Transverse colon (tissue), 4 donors: ENCODE measurements around the gene RER1. TPM values are rescaled to one million over a fixed set of nuclear protein-coding genes. Genes with fewer than 3 reads are reported as not detected.

ENCODE experiments used
- DNase-seq: peaks from one replicate; pipeline ENCODE4 v3.0.0-alpha.2; 2019
- H3K27ac ChIP-seq, 4 donors: fragments of 200-600 bp; sonication (generic); 2 replicates each; pipeline ENCODE4 v1.5.1; 2016 to 2018; ENCODE audit warnings: inconsistent platforms in 4 of 4
- H3K27me3 ChIP-seq: fragments of 200-600 bp; sonication (generic); 2 replicates; pipeline ENCODE4 v1.5.1; 2017; ENCODE audit warnings: inconsistent platforms
- H3K36me3 ChIP-seq, 4 donors: fragments of 200-600 bp; sonication (generic); 2 replicates each; pipeline ENCODE4 v1.5.1; 2017 to 2019; ENCODE audit warnings: inconsistent platforms in 4 of 4
- H3K4me1 ChIP-seq, 4 donors: fragments of 200-600 bp; sonication (generic); 2 replicates each; pipeline ENCODE4 v1.5.1; 2017 to 2020; ENCODE audit warnings: inconsistent platforms in 4 of 4
- H3K4me3 ChIP-seq, 4 donors: fragments of 200-600 bp; sonication (generic); 1 replicate in 1 of 4; 2 replicates in 3 of 4; pipeline versions ENCODE4 v1.5.1 to v1.6.1; 2017 to 2019; ENCODE audit warnings: inconsistent platforms in 4 of 4
- H3K9me3 ChIP-seq, 2 donors: fragments of 200-600 bp; sonication (generic); 2 replicates each; pipeline ENCODE4 v1.5.1; 2017 to 2019; ENCODE audit warnings: inconsistent platforms in 2 of 2
- CTCF ChIP-seq, 5 experiments: fragments of 200-600 bp in 3 of 5; fragments of 450-650 bp in 2 of 5; sonication (generic) in 3 of 5; IDR thresholded peaks; 1 replicate in 2 of 5; 2 replicates in 3 of 5; pipeline ENCODE4 v1.5.1; 2016 to 2017; ENCODE audit warnings: antibody characterized with exemption in 5 of 5, inconsistent platforms in 3 of 5, mild to moderate bottlenecking in 2 of 5, moderate library complexity in 1 of 5
- EP300 ChIP-seq: sonication (generic); formaldehyde crosslinking; IDR thresholded peaks from one replicate; pipeline ENCODE4 v1.6.1; 2017; ENCODE audit warnings: antibody characterized with exemption, low read depth
- POLR2A ChIP-seq: fragments of 450-650 bp; IDR thresholded peaks from one replicate; pipeline ENCODE4 v1.6.1; 2016; ENCODE audit warnings: antibody characterized with exemption, mild to moderate bottlenecking, moderate library complexity
- POLR2AphosphoS5 ChIP-seq, 3 donors: sonication (generic); formaldehyde crosslinking; IDR thresholded peaks; one replicate each; pipeline ENCODE4 v1.6.1; 2016; ENCODE audit warnings: antibody characterized with exemption in 3 of 3
- WGBS, 2 donors: methylation state at CpG; one replicate each; pipeline ENCODE4 v1.1.5; 2018; ENCODE audit warnings: low coverage in 1 of 2; 5-methylcytosine and 5-hydroxymethylcytosine counted together
- in situ Hi-C, 4 donors: fragments of 200-750 bp; cut with MboI; loops; one replicate each; pipeline versions ENCODE4 v1.15.0 to v1.15.1; 2017; ENCODE audit warnings: low sequenced_read_pairs in 3 of 4, low pct_ligation_motif_present in 1 of 4, low pct_unique_long_range_greater_than_20kb in 1 of 4
- intact Hi-C: fragments of 100-400 bp; cut with DNase I; formaldehyde crosslinking; loops from one replicate; pipeline ENCODE4 v1.15.1; 2023; ENCODE audit warnings: low total_unique reads
- total RNA-seq, 4 donors: library from RNA; depleted of rRNA; stranded (reverse); fragments of >200 nt; gene quantifications; one replicate each; pipeline ENCODE4 v1.1.0, GENCODE V29; 2016

RER1 gene
- total RNA-seq, 4 donors from 2014 or later, result 36.2 to 129 (median 111) TPM

GRCh38 chr1:2358651-2359640, 32.7 kb upstream of the RER1 start:
- no peaks in the 10 kb centered on the region for H3K4me1 ChIP-seq
- intact Hi-C loops, result no loop called here
- no peak for DNase-seq
- no peak overlapping the region for H3K4me3 ChIP-seq
- 89% methylated on average over 24 of the region's 24 CpGs; no CpG with 5 or more reads in 1 of the 2 donors for WGBS, 2 donors
- TF ChIP-seq POLR2AphosphoS5 (IDR thresholded peaks at IDR 0.05) (no peak), CTCF (IDR thresholded peaks at IDR 0.05) (no peak), POLR2A (no peak), EP300 (no peak)
- in situ Hi-C loops, result no loop called here
- no peaks in the 10 kb centered on the region for H3K9me3 ChIP-seq
- no peaks in the 10 kb centered on the region for H3K36me3 ChIP-seq
- H3K27ac ChIP-seq, result no peak overlapping the region
- no peaks in the 10 kb centered on the region for H3K27me3 ChIP-seq

DNA sequence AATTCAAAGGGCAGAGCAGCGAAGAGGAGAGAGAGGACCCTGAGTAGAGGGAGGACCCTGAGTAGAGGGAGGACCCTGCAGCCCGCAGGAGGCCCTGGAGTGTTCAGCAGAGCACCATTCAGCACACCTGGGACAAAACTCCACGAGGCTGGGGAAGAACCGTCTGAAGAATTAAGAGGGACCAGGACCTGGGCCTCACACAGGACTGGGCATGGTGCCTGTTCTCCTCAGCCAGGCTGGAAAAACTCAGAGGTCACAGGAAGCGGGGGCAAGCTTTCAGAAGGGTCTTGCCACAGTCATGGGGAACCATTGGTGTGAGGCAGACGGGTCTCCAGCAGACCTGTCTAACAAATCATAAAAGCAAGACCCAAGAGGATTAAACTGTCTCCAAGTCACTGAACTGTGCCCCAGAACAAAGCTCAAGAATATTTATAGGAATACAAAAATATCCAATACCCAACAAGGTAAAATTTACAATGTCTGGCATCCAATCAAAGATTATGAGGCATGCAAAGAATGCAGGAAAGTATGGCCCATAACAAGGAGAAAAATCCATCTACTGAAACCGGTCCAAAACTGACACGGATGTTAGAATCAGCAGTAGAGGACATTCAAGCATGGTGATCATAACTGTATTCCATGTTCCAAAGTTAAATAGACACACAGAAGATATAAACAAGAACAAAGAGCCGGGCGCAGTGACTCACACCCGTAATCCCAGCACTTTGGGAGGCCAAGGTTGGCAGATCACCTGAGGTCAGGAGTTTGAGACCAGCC, 30.9 kb upstream of the RER1 start:
- TF ChIP-seq EP300, result no peak
- peak in 1 of 3 donors; percentile 9 for TF ChIP-seq POLR2AphosphoS5 (IDR thresholded peaks at IDR 0.05)
- TF ChIP-seq POLR2A, result no peak
- no peak for TF ChIP-seq CTCF (IDR thresholded peaks at IDR 0.05)
- 55 to 81% methylated on average over 6 to 11 of the region's 11 CpGs for WGBS, 2 donors
- intact Hi-C loops (no loop called here), in situ Hi-C loops (no loop called here)
- no peaks in the 10 kb centered on the region for H3K9me3 ChIP-seq
- H3K27me3 ChIP-seq, result no peaks in the 10 kb centered on the region
- DNase-seq, result no peak
- no peaks in the 10 kb centered on the region for H3K4me1 ChIP-seq
- no peak overlapping the region for H3K4me3 ChIP-seq
- H3K27ac ChIP-seq, result no peak overlapping the region
- no peaks in the 10 kb centered on the region for H3K36me3 ChIP-seq

DNA sequence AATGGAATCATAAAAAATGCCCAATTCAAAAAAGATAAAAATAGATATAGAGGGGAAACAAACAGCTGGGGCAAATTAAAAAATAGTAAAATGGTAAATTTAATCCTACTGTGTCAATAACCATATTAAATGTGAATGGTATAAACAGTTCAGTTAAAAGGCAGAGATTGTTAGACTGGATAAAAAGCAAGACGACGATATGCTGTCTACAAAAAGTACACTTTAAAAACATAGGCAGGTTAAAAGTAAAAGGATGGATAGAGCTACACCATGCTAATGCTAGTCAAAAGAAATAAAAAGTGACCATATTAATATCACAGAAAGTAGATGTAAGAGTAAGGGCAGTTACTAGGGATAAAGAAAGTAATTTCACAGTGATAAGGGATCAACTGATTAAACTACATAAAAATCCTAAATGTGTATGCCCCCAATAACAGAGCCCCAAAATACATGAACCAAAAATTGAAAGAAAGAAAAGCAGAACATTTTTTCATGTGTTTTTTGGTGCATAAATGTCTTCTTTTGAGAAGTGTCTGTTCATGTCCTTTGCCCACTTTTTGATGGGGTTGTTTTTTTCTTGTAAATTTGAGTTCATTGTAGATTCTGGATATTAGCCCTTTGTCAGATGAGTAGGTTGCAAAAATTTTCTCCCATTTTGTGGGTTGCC, 27.7 kb upstream of the RER1 start:
- no peak overlapping the region for H3K4me3 ChIP-seq
- in situ Hi-C loops (no loop called here), intact Hi-C loops (no loop called here)
- H3K27me3 ChIP-seq, result no peaks in the 10 kb centered on the region
- TF ChIP-seq POLR2AphosphoS5 (IDR thresholded peaks at IDR 0.05) (no peak), POLR2A (no peak), CTCF (IDR thresholded peaks at IDR 0.05) (no peak), EP300 (no peak)
- no peaks in the 10 kb centered on the region for H3K4me1 ChIP-seq
- H3K9me3 ChIP-seq, result no peaks in the 10 kb centered on the region
- peaks cover 0 to 3% (median 0%) of the 10 kb centered on the region in 4 donors for H3K36me3 ChIP-seq
- H3K27ac ChIP-seq, result no peak overlapping the region
- DNase-seq, result no peak
- WGBS, 2 donors, result 98 to 100% methylated on average over 2 of the region's 2 CpGs
